C1 segment of cervical spinal cord (tissue), 14 donors: ENCODE data around the gene CCDC39.

Experiments used
- DNase-seq, 14 donors: peaks; one replicate each; lab custom pipeline; 2025; lab: John Stamatoyannopoulos, UW

The CCDC39 gene

GRCh38 chr3:180679178-180680096, at the start of gene CCDC39:
CCDC39 (minus strand) TSS chr3:180679489; CDS start chr3:180679380, 109 bp downstream.
- peak in 10 of 14 donors; percentile 8 to 53 (median 40) for DNase-seq

GRCh38 chr3:180720012-180720411, 40.7 kb upstream of the CCDC39 start:
- no peak for DNase-seq

DNA sequence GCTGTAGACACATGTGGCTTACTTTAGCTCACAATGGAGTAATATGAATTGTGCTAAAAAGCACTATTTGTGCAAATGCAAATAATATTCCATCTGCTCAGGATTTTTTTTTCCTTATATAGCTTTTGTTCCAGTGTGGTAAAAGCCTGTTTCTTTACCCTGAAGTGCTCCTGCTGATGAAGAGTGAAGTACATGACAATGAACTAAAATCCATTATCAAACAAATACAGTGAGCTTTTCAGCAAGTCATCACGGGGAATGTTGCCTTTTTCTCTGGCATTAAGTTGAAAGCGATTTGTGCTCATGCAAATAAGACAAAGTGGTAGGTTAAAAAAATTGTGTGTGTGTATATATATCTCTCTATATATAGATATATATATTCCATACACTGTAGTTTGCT, 28.6 kb upstream of the CCDC39 start:
- no peak for DNase-seq

DNA sequence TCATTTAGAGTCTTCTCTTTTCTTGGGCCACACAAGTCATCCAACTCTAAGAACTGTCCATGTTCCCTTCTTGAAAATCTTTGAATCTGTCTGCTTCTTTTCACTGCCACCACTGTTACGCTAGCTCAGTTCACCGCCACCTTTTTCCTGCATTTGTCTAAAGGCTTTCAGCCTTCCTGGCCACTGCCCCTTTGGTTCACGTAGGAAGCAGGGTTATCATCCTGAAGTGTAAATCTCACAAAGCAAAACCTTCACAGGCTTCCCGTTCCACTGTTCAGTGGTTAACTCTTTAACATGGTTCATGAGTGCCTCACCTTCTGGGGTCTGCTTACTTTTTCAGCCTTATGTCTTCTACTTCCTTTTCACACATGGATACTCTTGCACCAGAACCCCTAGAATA, 26.3 kb upstream of the CCDC39 start:
- no peak for DNase-seq

- no peak for DNase-seq
Observed at GRCh38 chr3:180704532-180704931, 25.2 kb upstream of the CCDC39 start.

DNA sequence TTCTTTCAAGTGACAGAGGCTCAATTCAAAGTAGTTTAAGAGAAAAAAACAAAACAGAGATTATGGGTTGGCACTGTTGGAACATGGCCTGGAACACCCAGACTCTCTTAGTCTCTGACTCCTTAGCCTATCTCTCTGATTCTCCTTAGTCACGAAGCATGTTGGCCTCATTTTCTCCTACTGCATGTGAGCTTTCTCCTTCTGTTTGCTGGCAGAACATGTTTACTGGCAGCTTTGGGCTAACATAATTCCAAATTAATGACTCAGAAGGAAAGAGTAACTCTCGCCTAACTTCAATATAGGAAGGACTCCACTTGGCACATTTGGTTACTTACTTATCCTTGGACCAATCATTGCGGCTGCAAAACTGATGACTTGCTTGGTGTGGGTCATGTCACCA, 21.7 kb upstream of the CCDC39 start:
- DNase-seq, result no peak

DNA sequence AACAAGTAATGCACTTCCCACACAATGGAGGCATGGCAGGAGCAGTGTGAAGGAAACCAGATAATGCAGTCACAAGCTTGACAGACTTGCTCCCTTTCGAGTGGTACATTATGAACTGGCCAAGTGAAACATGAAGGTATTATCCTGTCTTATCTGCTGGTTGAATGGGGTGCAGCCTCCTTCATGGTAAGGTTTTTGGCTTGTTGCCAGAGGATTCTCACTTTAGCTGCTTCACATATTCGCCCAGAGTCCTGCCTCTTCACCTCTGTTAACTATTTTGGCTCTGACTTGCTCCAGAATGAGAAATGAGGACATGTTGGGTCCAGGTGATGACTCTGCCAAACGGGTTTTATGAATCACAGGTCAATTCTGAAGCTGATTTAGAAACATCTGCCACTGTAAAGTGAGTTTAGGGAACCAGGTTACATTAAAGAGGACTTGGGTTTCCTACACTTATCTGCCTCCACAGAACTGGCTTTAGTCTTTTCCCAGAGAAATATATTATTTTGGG, 19.5 kb upstream of the CCDC39 start:
- no peak for DNase-seq

GRCh38 chr3:180694321-180694720, 15.0 kb upstream of the CCDC39 start:
- no peak for DNase-seq

DNA sequence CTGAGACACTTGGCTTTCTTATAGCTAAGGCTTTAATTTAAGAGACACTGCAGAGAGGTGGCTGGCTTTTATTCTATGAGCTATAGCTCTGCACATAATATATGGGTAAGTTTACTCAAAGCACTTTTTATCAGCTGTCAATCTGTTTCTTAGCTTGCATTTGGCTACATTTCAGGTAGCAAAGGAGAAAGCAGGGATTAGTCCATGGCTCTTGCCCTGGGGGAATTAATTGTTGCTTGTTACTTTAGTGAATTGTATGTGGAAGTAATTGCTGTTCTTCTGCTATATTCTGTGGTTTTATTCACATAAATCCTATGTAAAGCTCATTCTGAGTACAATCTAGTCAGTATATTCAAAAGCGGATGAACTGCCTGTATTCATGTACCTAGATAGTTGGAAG, 14.4 kb upstream of the CCDC39 start:
- no peak for DNase-seq

DNA sequence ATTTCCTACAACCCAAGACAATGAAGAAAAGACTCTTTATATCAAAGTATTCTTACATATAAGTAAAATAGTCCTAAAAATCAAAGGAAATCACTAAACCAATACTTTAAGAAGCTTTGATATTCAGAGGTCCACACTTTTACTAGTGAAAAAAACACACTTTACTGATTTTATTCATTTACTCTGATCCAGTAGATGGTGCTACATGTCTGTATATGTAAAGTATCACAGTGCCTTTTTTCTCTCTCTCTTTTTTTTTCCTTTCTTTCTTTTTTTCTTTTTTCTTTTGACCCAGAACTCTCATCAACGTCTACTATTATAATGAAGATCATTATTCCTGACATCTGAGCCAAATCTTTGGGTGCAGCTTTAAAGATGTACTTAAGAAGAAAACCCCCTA, 10.8 kb upstream of the CCDC39 start:
- DNase-seq, result no peak

GRCh38 chr3:180684807-180685206, 5.5 kb upstream of the CCDC39 start:
- no peak for DNase-seq

GRCh38 chr3:180683816-180684215, 4.5 kb upstream of the CCDC39 start:
- DNase-seq, result no peak

DNA sequence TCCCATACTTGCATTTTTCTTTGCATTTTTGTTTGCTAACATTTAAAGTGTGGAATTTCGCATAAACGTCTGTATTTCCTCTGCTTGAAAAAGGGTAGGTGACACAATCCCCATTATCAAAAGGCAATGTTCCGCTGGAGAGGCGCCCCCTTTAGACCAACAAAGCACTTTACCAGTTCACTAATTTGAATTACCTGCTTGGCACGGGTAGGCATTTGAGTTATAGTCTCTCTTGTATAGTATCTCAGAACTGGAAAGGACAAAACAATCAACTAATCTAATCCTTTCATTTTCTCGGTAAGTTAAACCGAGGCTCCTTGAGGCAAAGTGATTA, 775 bp upstream of the CCDC39 start:
- peak in 6 of 14 donors; percentile 1 to 38 (median 26) for DNase-seq

- no peak for DNase-seq
Observed at GRCh38 chr3:180678231-180678630, 1.1 kb downstream of the CCDC39 start.

- DNase-seq, result no peak
Observed at GRCh38 chr3:180661444-180661843, 17.8 kb downstream of the CCDC39 start.

DNA sequence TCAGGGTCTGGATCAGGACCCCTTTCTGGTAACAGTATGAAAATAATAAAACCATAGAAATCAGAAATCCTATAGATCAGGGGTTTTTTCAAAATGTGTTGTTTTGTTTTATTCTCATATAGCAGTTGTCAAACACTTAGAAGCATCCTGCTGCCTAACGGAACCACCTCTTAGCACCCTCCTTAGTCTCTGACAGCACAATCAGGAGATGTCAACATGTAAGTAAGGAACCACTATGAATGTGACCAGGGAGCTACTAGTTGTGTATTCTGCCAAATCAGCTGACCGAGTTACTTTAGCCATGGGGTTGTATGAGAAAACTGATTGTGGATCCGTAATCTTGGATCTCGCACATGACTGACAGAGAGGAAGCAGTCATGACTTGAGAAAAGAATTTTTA, 22.2 kb downstream of the CCDC39 start:
- DNase-seq, result no peak

- no peak for DNase-seq
Observed at GRCh38 chr3:180656406-180656805, 22.9 kb downstream of the CCDC39 start.

DNA sequence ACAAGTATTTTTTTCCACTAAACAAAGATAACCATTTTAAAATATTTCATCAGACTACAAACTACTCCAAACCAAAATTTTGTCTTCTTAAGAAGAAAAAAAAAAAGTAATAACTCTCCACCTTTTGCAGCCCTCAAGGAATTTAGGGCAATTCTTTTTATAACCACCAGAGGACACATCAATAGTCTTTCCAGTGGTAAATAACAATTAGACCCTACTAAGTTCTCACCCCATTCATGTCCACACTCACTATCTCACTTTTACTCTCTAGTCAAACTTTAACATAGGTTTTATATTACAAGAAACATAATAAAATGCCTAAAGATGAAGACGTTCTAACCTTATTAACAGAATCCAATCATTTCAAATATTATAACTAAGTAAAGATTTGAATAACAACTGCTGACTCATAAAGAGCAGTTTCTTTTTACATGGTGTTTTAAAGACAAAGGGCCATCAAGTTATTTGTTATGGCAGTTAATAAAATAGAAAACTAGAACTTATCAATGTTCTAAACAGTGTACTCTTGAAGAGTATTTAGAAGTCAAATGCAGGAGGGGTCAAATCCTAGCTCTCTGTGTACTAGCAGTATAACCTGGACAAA, 33.0 kb downstream of the CCDC39 start:
- DNase-seq, result no peak

GRCh38 chr3:180640987-180641386, 38.3 kb downstream of the CCDC39 start:
- DNase-seq, result no peak

GRCh38 chr3:180633722-180634121, 45.6 kb downstream of the CCDC39 start:
- DNase-seq, result no peak

GRCh38 chr3:180631317-180631716, 48.0 kb downstream of the CCDC39 start:
- no peak for DNase-seq

DNA sequence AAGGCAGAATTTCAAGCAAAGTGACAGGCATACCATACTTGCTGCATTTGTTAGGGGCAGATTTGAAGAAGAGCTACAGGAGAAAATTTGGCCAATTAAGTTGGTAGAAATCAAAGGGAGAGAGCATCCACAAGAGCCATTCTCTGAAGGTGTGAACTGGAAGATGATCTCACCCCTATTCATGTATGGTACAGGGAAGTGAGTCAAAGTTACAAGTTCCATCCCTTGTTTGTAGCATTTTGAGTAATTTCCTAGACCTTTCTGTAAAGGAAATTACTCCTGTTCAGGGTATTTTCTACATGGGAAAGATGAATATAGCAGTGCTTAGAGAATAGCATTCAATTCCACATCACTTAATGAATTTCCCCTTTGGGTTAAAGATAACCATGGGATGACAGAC, 48.9 kb downstream of the CCDC39 start:
- no peak for DNase-seq

- no peak for DNase-seq
Observed at GRCh38 chr3:180626844-180627243, 52.4 kb downstream of the CCDC39 start.
